ENCODE data around the gene IGFBPL1. TPM values are rescaled to one million over a fixed set of nuclear protein-coding genes. Genes with fewer than 3 reads are reported as not detected.

IGFBPL1 gene
- total and polyA plus RNA-seq, 2 of the 13 experiments (the other 11 are each of a cell fraction or from before 2014, with no cell fraction given): 0.24 TPM; not detected in 1

- no peak for TF ChIP-seq FIP1L1 (IDR thresholded peaks at IDR 0.05; ENCODE audit: borderline replicate concordance, insufficient read depth, low read depth, low read length)
- 0 out of 2 replicates have a peak, but pooled peaks have one; percentile 35 for TF ChIP-seq ZFP91 (CRISPR knock-in tag; IDR thresholded peaks at IDR 0.05; ENCODE audit: borderline replicate concordance)
- no peak for TF ChIP-seq CERS6 (CRISPR knock-in tag; IDR thresholded peaks at IDR 0.05)
- TF ChIP-seq TGIF2 (CRISPR knock-in tag; IDR thresholded peaks at IDR 0.05): no peak
Observed at GRCh38 chr9:38395653-38396370, 28.4 kb downstream of the IGFBPL1 start (continued).

- ChIA-PET POLR2A (interaction anchor here (1.1 to 3.1 kb wide), 2 partner anchors 13 to 16 kb away, joined by 4 to 16 read pairs; no protein-coding TSS in a partner anchor), CTCF (ENCODE audit: low intra/inter-chr PET ratio, low total read pairs) (no interaction called here)
- H3K4me1 ChIP-seq (ENCODE audit: insufficient read depth, low read length): peaks cover 61% of the 10 kb centered on the region
- DNase-seq (ENCODE audit: low spot score) (no peak), ATAC-seq (no peak), FAIRE-seq (no peak)
- no peak overlapping the region for H3K27ac ChIP-seq (ENCODE audit: extremely low read length, insufficient read depth, low read length)
- TF ChIP-seq ZBTB38 (CRISPR knock-in tag; IDR thresholded peaks at IDR 0.05) (0 out of 2 replicates have a peak, but pooled peaks have one; percentile 32), ZBTB33 (CRISPR knock-in tag; IDR thresholded peaks at IDR 0.05) (peak; percentile 82), ONECUT2 (CRISPR knock-in tag; IDR thresholded peaks at IDR 0.05) (0 out of 2 replicates have a peak, but pooled peaks have one; percentile 44), ZFX (CRISPR knock-in tag; IDR thresholded peaks at IDR 0.05; ENCODE audit: low read depth) (peak; percentile 37; the same call in 1 of the 2 replicates), SCMH1 (CRISPR knock-in tag; IDR thresholded peaks at IDR 0.05; ENCODE audit: borderline replicate concordance) (no peak), ZFY (CRISPR knock-in tag; IDR thresholded peaks at IDR 0.05) (0 out of 2 replicates have a peak, but pooled peaks have one; percentile 30)
- peaks cover 48% of the 10 kb centered on the region for H3K79me2 ChIP-seq (ENCODE audit: insufficient read depth, low read length)
- H2AFZ ChIP-seq (ENCODE audit: low read length): no peak overlapping the region
- no peaks in the 10 kb centered on the region for H4K20me1 ChIP-seq (ENCODE audit: insufficient read depth, low read length)
- no peaks in the 10 kb centered on the region; a peak in 1 of 5 replicates for H3K27me3 ChIP-seq (ENCODE audit: control insufficient read depth in 1 of 2, insufficient read depth in 2 of 2, low read length in 2 of 2)
- peak overlapping the region; percentile 19; the same call in 1 of the 2 replicates for H3K9ac ChIP-seq (ENCODE audit: insufficient read depth, low read depth, low read length)
- peaks cover 20 to 42% of the 10 kb centered on the region in 2 experiments for H3K36me3 ChIP-seq (replicated peaks in 1 of 2; ENCODE audit: control insufficient read depth in 1 of 2, insufficient read depth in 2 of 2, low read length in 2 of 2)
- in situ Hi-C loops (cut with HindIII; ENCODE audit: extremely low pct_ligation_motif_present, low pct_unique_long_range_greater_than_20kb) (no loop called here), intact Hi-C loops (cut with micrococcal nuclease; ENCODE audit: unreplicated experiment) (no loop called here)
- 80% methylated on average over 9 of the region's 9 CpGs for WGBS (ENCODE audit: low lambda C conversion rate)
- H3K9me3 ChIP-seq (ENCODE audit: low read length): no peaks in the 10 kb centered on the region
- H3K4me3 ChIP-seq (replicated peaks in 1 of 3; ENCODE audit: insufficient read depth in 1 of 3, low read depth in 2 of 3, low read length in 3 of 3): peak overlapping the region in 2 of 3 experiments; percentile 65 to 77; a peak in 3 of 6 replicates
- peak overlapping the region; percentile 93 for H3K4me2 ChIP-seq (ENCODE audit: low read depth, low read length)
- no TSS peak for BruUV-seq (replicated peaks)
Observed at GRCh38 chr9:38394416-38394815, 29.8 kb downstream of the IGFBPL1 start.

Data from HepG2 (cell line).